ENCODE data around the gene THOC1.
"Not testable (repeated sequence)": the region's sequence is repeated elsewhere in the genome, so short reads cannot be mapped to it uniquely, and the experiment has no call there.

The THOC1 gene, protein sequence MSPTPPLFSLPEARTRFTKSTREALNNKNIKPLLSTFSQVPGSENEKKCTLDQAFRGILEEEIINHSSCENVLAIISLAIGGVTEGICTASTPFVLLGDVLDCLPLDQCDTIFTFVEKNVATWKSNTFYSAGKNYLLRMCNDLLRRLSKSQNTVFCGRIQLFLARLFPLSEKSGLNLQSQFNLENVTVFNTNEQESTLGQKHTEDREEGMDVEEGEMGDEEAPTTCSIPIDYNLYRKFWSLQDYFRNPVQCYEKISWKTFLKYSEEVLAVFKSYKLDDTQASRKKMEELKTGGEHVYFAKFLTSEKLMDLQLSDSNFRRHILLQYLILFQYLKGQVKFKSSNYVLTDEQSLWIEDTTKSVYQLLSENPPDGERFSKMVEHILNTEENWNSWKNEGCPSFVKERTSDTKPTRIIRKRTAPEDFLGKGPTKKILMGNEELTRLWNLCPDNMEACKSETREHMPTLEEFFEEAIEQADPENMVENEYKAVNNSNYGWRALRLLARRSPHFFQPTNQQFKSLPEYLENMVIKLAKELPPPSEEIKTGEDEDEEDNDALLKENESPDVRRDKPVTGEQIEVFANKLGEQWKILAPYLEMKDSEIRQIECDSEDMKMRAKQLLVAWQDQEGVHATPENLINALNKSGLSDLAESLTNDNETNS

DNA sequence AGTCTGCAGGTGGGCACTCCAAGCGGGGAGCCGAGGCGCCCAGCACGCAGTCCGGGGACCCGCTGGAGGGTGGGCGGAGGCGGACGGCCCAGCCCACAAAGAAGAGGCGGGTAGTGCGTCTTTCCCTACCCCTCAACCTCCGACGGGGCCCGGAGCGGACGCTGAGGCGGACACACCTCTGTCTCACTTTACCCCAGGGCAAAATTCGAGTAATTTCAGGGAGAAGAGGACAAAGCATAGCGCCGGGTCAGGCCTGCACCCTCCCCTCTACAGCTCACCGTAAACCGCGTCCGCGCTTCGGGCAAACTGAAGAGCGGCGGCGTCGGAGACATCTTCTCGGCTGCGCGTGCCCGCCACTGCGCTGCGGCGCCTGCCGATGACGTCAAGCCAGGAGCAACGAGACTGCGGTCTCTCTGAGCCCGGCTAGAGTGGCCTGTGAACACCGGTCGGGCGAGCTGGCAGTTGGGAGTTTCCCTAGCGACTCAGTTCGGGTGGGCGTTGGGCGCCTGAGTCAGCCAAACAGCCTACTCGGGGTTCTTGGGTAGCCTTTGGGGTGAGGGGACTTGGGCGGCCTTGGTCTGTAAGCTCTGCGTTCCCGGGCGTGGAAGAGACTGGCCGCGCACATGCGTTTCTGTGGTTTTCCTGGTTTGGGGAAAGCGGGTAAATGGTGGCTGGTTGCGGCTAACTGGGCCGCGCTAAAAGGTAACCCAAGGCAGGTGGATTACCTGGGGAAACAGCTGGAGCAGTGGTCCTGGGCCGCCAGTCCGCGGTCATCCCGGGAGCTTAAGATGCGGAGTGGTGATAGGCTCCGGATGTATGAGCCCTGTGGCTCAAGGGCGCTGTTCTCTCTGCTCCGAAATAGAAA is at the start of gene THOC1:
Gene THOC1, minus strand, starts transcription at position 360 of the 865 bp plus-strand sequence. Its CDS starts 28 bp downstream, at position 332.
- peak; percentile 94 for DNase-seq

DNA sequence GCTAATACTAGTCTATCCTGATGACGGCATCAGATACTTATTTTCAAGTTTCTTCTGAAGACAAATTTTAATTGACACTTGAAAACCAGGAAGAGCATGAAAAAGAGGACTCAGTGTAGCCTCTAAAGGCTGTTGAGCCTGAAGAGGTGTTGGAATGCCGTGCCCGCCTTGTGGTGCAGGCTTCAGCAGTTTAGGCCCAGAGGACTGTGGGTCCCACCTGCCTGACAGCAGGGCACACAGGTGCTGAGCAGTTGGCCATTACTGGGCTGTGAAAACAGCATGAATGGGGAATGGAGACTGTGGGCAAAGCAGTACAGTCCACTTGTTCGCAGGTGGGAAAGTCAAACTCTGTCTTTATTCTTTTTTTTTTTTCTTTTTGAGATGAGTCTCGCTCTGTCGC is 49.8 kb upstream of the THOC1 start:
- DNase-seq: no peak

DNA sequence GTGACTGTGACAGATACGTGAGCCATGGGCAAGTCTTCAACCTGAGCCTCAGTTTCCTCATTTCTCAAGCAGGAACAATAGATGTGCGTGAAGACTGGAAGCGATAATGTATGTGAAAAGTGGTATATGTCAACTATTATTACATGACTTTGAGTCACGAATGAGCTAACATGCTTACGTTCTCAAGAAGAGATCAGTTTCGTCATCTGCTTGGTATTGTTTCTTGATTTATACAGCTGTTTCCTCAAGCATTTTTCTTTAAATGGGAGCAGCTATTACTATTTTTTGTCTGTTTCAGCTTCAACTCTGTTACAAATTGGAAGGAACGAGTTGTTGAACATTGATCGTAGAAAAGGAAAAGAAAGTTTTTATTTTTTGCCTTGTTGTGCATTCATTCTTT is 48.5 kb upstream of the THOC1 start:
- no peak for DNase-seq

DNA sequence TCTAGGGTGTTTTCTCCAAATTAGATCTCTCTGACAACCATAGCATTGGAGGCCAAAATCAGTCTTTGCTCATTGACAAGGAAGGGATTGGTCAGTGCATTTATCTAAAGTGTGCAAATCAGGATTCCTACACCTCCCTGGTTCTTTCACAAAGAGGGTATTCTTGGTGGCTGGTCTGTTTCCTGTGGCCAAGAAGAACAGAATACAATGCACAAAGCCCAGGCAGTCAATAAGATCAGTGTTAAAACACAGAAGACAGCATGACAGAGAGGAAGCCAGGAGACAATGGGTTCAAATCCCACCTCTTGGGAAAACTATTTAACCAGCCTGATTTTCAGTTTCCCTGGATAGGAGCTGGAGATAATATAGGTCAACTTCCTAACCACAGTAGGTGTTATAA is 46.1 kb upstream of the THOC1 start:
- DNase-seq: no peak

DNA sequence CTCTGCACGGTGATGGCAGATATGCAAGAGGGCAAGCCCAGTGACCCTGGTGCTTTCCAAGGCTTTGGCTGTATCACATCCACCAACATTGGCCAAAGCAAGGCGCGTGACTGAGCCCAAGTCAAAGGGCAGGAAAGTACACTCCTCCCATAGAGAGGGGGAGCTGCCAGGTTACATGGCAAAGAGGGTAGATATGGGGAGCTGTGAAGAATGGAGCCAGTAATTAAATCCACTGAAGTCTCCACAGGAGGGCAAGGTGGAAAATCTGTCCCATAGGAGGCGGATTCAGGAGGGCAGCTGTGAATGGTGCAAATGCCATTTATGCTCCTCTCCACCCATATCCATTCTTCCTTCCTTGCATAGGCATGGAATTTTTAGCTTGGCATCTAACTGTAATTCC is 44.6 kb upstream of the THOC1 start:
- no peak for DNase-seq

DNA sequence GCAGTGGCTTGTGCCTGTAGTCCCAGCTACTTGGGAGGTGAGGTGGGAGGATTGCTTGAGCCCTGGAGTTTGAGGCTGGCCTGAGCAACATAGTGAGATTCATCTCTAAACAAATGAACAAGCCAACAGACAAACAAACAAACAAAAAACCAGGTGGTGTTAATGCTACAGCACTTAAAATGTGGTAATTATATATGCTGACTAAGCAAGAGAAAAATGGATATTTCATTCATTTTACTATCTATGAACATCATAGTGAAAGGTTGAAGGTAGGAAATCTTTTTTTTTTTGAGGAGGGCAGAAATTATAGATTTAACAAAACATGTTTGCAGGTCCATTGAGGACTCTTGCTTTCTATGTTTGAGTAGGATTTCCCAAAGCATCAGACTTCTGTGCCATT is 42.2 kb upstream of the THOC1 start:
- no peak for DNase-seq

DNA sequence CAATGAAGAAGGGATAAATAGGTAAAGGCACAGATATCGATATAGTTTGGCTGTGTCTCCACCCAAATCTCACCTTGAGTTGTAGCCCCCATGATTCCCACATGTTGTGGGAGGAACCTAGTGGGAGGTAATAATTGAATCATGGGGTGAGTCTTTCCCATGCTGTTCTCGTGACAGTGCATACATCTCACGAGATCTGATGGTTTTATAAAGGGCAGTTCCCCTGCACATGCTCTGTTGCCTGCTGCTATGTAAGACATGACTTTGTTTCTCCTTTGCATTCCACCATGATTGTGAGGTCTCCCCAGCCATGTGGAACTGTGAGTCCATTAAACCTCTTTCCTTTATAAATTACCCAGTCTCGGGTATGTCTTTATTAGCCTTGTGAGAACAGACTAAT is 40.2 kb upstream of the THOC1 start:
- DNase-seq: not testable (repeated sequence)

DNA sequence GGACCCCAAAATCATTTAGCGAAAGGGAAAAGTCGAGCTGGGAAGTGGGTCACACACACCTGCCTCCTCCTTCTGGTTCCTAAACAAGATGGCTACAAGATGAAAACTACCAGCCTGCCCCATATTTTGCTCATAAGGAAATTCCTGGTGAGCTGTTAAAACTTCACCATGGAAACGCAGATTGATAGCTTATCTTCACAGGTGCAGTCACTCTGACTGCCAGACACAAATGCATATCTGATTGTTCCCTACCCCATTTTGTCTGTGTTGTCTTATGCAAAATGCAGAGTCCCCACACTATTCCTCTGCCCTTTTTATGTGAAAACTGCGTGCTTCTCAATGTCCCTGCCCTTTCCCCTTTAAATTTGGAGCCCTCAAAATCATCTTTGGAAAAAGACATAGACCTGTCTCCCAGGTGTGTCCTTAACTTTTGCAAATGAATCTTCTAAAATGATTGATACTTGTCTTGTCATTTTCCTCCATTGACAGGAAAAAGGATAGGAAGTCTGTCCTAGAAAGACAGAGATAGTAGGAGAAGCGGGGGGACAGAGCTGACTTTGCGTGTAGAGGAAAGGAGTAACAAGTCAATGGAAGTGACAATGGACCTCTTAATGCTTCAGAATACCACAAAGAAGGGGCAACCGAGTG is 38.9 kb upstream of the THOC1 start:
- DNase-seq: no peak

DNA sequence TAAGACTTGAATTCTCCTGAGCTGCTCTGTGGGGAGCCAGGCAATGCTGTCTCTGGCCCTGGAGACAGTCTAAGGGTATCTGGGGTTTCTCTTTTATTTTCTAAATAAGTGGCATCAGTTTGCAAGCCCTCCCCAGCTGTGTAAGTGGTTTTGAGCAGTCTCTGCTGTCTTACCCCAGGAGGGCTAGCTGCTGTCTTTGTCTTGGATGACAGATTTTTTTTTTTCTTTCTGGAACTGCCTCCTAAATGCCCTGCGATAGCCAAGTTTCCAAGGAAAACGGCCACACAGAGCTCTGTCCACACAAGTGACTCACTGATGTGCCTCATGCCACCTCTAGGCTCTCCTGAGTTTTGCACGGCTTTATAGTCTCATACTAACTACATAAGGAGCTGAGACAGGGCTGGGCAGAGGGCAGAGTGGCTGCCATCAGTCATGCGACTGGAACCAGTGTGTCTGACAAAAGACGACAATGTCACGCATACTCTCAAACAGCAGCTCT is 37.2 kb upstream of the THOC1 start:
- DNase-seq: no peak

DNA sequence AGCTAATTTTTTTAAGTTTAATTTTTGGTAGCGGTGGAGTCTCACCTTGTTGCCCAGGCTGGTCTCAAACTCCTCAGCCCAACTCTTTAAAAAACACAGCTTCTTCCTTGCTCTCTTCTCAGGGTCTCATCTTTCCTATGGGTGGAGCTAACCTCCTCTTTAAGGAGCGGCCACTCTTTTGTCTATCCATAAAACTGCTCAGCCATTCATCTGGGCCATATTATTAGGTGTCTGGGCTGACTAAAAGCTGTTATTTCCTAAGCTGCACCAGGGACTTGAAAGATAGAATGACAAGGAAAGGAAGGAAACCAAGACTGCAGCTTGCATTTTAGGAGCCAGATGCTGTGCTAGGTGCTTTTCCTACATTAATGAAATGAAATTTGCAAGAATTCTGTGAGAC is 35.8 kb upstream of the THOC1 start:
- no peak for DNase-seq

DNA sequence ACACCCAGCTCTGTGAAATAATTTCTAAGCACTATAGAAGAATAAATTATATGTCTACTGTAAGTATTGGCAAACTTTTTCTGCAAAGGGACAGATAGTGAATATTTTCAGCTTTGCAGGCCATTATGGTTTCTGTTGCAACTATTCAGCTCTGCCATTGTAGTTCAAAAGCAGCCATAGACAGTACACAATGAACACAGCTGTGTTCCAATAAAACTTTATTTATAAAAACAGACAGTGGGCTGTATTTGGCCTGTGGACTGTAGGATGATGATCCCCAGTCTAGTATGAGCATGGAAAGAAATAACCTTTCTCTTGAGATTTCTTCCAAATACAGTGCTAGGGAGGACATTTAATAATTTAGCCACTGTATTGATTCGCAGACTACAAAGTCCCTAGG is 35.2 kb upstream of the THOC1 start:
- no peak for DNase-seq

DNA sequence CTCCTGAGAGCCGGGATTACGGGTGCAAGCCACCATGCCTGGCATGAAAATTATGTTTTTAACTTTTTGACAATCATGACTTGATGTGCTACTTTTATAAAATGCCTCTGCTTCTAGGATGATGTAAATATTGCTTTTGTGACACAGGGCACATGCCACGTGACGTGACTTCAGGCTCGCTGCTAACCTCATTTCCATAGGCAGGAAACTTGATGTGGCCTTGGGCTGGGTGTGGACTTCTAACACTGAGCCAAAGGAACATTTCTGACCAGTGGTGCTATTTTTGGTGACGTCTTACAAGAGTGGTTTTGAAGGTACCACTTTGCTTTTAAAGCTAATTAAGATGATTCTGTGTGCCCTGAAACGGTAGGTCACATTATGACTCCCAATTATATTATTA is 34.2 kb upstream of the THOC1 start:
- DNase-seq: no peak

DNA sequence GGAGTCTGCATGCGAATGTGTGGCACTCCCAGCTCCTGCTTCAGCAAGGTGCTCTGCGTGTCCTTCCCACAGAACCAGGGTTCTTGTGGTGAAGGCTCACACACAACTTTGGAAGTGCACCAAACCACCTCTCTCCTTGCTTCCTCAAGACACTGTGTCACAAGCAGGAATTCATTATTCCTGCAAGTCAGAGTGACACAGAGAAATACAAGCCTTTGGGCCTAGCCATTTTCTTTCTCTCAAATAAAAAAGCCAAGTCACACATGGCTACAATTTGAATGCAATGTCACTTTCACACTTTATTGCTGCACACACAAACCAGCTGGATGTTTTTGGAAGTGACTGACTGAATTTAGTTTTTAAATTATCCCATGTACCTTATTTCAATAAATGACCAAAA is 30.1 kb upstream of the THOC1 start:
- DNase-seq: no peak

DNA sequence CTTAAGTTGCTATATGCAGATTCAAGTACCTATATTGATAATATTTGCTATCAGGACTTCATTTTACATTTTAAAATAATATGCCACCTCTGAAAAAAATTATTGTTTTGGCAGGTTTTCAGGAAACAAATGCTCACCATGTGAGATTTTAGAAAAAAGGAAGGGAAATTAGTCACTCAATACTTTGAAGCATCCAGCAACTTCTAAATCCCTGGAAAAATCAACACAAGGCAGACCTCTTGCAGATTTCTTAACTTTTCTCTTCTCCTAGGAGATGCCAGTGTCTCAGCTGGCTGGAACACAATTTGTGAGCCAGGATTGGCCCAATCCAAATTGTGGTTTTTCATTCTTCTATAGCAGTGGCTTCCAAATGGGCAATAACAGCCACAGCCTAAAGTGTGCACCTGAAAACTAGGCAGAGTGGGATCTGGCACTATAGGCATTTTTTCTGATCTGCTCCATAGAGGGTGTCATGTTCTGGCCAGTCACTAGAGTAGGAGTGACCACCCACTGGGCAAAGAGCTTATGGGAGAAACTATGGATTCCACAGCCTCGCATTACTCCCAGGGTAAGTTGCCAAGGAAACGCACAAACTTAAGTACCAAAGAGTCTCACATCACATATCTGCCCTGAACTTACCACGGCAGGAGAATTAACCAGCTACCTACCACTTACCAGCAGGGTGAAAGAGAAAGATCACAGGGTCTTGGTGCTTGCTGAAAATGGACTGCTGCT is 28.1 kb upstream of the THOC1 start:
- DNase-seq: no peak

DNA sequence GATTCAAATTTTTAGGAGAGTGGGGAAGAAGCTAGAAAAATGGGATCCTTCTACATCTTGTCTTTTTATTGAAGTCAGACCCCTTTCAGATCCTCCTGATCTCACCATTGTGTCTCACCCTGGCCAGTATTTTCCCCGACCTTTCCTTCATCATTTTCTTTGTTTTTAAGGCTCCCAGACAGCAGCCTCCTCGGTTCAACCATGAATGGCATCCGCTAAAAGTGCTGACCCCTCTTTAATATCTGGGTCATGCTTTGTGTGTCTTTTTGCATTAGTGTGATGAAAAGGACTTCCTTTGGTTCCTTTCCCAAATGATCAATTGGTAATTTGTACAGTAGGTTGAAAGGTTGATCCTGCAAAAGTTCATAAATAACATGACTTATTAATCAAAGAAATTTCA is 26.7 kb upstream of the THOC1 start:
- DNase-seq: no peak

DNA sequence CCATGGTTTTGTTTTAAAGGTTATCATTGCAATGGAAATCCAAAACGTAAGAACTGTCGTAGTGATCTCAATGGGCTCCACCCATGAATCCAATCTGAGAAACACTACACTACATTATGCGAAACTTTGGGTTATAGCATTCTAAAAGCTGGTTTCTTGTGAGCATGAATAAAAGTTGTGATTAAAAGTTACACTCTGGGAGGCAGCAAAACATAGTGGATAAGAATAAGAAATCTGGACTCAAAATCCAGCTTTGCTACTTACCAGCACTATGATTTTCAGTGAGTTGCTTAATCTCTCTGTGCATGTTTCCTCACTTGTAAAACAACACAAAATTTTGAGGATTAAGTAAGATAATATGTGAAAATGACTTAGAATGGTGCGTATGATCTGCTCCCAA is 25.7 kb upstream of the THOC1 start:
- no peak for DNase-seq

DNA sequence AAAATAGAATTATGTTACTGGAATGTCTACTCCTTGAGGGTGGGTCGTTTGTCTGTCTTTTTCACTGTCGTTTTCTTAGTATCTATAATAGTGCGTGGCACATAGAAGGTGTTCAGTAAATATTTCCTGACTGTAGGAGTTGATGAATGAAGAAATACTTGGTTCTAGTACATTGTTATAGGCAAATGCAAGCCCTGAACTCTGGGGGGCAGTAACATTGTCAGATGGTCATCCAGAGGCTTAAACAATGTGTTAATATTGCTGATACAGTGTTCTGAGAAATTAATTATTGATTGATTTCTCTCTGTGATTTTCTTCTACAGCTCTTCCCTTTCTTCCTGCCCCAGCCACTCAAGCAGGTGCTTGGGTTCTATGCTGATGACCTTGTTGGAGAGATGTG is 24.4 kb upstream of the THOC1 start:
- no peak for DNase-seq

DNA sequence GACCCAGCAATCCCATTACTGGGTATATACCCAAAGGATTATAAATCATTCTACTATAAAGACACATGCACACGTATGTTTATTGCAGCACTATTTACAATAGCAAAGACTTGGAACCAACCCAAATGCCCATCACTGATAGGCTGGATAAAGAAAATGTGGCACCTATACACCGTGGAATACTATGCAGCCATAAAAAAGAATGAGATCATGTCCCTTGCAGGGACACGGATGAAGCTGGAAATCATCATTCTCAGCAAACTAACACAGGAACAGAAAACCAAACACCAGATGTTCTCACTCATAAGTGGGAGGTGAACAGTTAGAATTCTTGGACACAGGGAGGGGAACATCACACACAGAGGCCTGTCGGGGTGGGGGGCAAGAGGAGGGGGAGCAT is 22.1 kb upstream of the THOC1 start:
- not testable (repeated sequence) for DNase-seq

DNA sequence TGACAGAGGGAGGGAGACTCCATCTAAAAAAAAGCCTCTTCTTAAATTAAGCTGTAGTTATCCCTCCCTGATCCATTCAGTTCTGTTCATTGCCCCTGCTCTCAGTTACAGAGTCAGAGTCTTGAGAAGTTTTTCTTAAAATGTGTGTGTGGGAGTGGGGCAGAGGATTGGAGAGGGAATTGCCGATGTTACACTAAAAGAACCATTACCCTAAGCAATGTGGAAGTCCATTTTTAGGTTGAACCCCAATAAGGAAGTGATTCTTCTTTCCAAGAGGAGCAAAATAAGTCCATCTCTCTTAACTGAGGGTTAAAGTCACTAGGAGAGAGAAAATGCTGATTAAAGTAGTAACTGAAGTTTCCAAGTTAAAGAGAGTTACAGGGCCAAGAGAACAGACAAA is 21.2 kb upstream of the THOC1 start:
- no peak for DNase-seq

DNA sequence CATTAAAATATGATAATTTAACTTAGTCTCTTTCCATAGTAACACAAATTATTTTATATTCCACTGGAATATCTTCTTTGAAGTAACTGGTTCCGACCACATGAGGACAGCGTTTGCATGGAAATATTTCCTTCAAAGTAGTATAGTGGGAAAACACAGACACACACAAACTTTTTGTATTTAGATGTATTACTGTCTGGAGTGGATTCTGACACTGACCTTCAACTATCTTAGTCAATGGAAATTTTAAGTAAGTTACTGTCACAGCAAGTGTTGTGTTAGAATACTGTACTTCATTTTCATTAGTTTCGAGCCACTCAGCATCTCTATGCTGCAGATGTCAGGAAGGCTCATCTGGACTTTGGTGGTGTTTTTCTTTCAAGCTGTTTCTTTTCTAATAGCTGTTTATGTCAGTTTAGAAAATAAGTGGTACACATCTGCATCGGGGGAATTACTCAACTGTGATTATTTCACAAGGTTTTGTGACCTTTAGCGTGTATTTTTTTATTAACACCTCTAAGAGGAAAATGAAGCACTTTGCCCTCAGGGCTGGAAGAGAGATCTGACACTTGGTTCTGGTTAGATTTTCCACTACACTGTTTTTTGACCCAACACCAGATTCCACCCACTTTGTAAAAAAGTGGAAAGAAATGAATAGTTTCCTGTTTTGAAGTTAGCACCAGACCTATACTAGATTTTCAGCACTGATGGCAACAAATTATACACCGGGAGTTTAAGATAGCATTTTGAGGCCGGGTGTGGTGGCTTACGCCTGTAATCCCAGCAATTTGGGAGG is 18.9 kb upstream of the THOC1 start:
- DNase-seq: no peak

DNA sequence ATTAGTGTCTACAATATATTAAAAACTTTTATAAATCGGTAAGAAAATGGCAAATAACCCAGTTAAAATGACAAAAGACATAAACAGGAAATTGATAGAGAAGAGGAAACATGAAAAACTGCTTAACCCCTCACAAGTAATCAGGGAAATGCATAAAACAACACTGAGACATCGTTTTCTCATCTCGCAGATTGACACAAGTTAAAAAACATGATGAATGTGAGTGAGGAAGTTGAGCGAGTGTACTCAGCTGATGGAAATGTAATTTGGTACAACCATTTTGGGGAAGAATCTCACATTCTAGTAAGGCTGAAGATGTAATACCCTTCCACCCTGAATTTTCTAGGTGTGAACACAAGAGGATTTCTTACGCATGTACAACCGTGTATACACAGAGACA is 18.0 kb upstream of the THOC1 start:
- no peak for DNase-seq
